SK-N-SH (cell line): ENCODE measurements around the gene ABCE1.

ENCODE experiments used
- CTCF ChIP-seq: fragments of 200-600 bp; sonication (generic); IDR thresholded peaks from 2 replicates; pipeline ENCODE4 v1.6.1; 2017; ENCODE audit warnings: antibody characterized with exemption, mild to moderate bottlenecking, moderate library complexity
- EP300 ChIP-seq, 2 experiments: IDR thresholded peaks; 2 replicates each; pipeline versions ENCODE4 v1.4.0 to v1.6.1; 2012; ENCODE audit warnings: borderline replicate concordance in 1 of 2, low read depth in 1 of 2, low read length in 1 of 2
- EZH2phosphoT487 ChIP-seq: fragments of 200-600 bp; sonication (generic); IDR thresholded peaks from 2 replicates; pipeline ENCODE4 v1.6.1; 2017; ENCODE audit warnings: low read depth, mixed run types, mild to moderate bottlenecking, antibody characterized with exemption, moderate library complexity, borderline replicate concordance
- FOXM1 ChIP-seq: IDR thresholded peaks from 2 replicates; pipeline ENCODE4 v1.4.0; 2012; ENCODE audit warnings: low read depth, mild to moderate bottlenecking
- MAX ChIP-seq: IDR thresholded peaks from 2 replicates; pipeline ENCODE4 v1.4.0; 2012; ENCODE audit warnings: low read depth
- NFIC ChIP-seq: IDR thresholded peaks from 2 replicates; pipeline ENCODE4 v1.4.0; 2012; ENCODE audit warnings: borderline replicate concordance
- NRF1 ChIP-seq: IDR thresholded peaks from 2 replicates; pipeline ENCODE4 v1.6.1; 2012; ENCODE audit warnings: low read depth, mild to moderate bottlenecking, low read length
- POLR2AphosphoS5 ChIP-seq: IDR thresholded peaks from 2 replicates; pipeline ENCODE4 v1.6.1; 2012; ENCODE audit warnings: low read depth, low read length
- RFX5 ChIP-seq: IDR thresholded peaks from 2 replicates; pipeline ENCODE4 v1.6.1; 2012; ENCODE audit warnings: mild to moderate bottlenecking, improper control_type of control experiment, low read length
- SMC3 ChIP-seq: IDR thresholded peaks from 2 replicates; pipeline ENCODE4 v1.6.1; 2012; ENCODE audit warnings: low read depth, low read length, improper control_type of control experiment
- TAF1 ChIP-seq: IDR thresholded peaks from 2 replicates; pipeline ENCODE4 v1.6.1; 2012; ENCODE audit warnings: low read depth, mild to moderate bottlenecking, low read length, moderate library complexity, borderline replicate concordance
- USF2 ChIP-seq: fragments of 150-350 bp; IDR thresholded peaks from 2 replicates; pipeline ENCODE4 v1.6.1; 2017; ENCODE audit warnings: antibody characterized with exemption, low read length, low read depth, borderline replicate concordance

- TF ChIP-seq MAX (no peak), CTCF (no peak), NFIC (no peak), NRF1 (no peak), USF2 (no peak), EZH2phosphoT487 (no peak), FOXM1 (no peak), RFX5 (no peak), EP300 (IDR thresholded peaks at IDR 0.05; ENCODE audit: borderline replicate concordance in 1 of 2, low read depth in 1 of 2, low read length in 1 of 2) (no peak), POLR2AphosphoS5 (no peak), SMC3 (no peak), TAF1 (no peak)
Measured at GRCh38 chr4:145058256-145058655, 39.9 kb upstream of the ABCE1 start.
